OCI-LY7 (cell line): ENCODE measurements around the gene ACTG2. TPM values are rescaled to one million over a fixed set of nuclear protein-coding genes. Genes with fewer than 3 reads are reported as not detected.

Source experiments
- BruUV-seq: library from RNA; stranded (reverse); fragments of 400-500 nt; replicated peaks from 2 replicates; lab custom pipeline; 2021; lab: Mats Ljungman, UMichigan
- CTCF ChIA-PET: fragments of 300-600 bp; sonication (Branson Sonifier 250); formaldehyde crosslinking; loops from one replicate; lab custom pipeline; 2022; ENCODE audit warnings: antibody characterized with exemption; ENCODE audit not compliant: unreplicated experiment; lab: Charles Lee
- POLR2A ChIA-PET: fragments of 300-600 bp; sonication (Branson Sonifier 250); formaldehyde crosslinking; loops from one replicate; lab custom pipeline; 2022; ENCODE audit warnings: antibody characterized with exemption; lab: Charles Lee
- DNase-seq: peaks from one replicate; pipeline ENCODE4 v3.0.0-alpha.2; 2015; ENCODE audit warnings: low spot score
- H2AFZ ChIP-seq: fragments of 200-600 bp; sonication (generic), shearing (Covaris generic); 2 replicates; pipeline ENCODE4 v1.6.1; 2014; ENCODE audit warnings: mild to moderate bottlenecking, antibody characterized with exemption, low read length, moderate library complexity
- H3K27ac ChIP-seq: fragments of 200-600 bp; sonication (generic); 2 replicates; pipeline ENCODE4 v1.5.1; 2014; ENCODE audit warnings: mixed run types, low read depth, mild to moderate bottlenecking, moderate library complexity, low read length, inconsistent platforms; ENCODE audit not compliant: poor library complexity, severe bottlenecking
- H3K36me3 ChIP-seq: fragments of 200-600 bp; sonication (generic); 2 replicates; pipeline ENCODE4 v1.6.1; 2014; ENCODE audit warnings: mild to moderate bottlenecking, antibody characterized with exemption, low read length, moderate library complexity, mixed read lengths; ENCODE audit not compliant: insufficient read depth
- H3K4me1 ChIP-seq: fragments of 200-600 bp; sonication (generic); 2 replicates; pipeline ENCODE4 v1.5.1; 2014; ENCODE audit warnings: mild to moderate bottlenecking, low read length; ENCODE audit not compliant: insufficient read depth, poor library complexity, severe bottlenecking
- H3K4me2 ChIP-seq: fragments of 200-600 bp; sonication (generic); 2 replicates; pipeline ENCODE4 v1.6.1; 2014; ENCODE audit warnings: mild to moderate bottlenecking, low read length
- H3K4me3 ChIP-seq: fragments of 200-600 bp; sonication (generic); 2 replicates; pipeline ENCODE4 v1.5.1; 2014; ENCODE audit warnings: mild to moderate bottlenecking, low read depth, low read length; ENCODE audit not compliant: poor library complexity, severe bottlenecking
- H3K79me2 ChIP-seq: fragments of 200-600 bp; sonication (generic); 2 replicates; pipeline ENCODE4 v1.6.1; 2016; ENCODE audit warnings: low read depth, mild to moderate bottlenecking, low read length, moderate library complexity, mixed read lengths; ENCODE audit not compliant: insufficient read depth
- H3K9me2 ChIP-seq: fragments of 200-600 bp; sonication (generic); 2 replicates; pipeline ENCODE4 v1.6.1; 2016; ENCODE audit warnings: mild to moderate bottlenecking, low read length, mixed read lengths; ENCODE audit not compliant: insufficient read depth
- H3K9me3 ChIP-seq: fragments of 200-600 bp; sonication (generic); 2 replicates; pipeline ENCODE4 v1.6.1; 2014; ENCODE audit warnings: mild to moderate bottlenecking, mixed run types, low read length, mixed read lengths
- H4K20me1 ChIP-seq: fragments of 200-600 bp; sonication (generic); 2 replicates; pipeline ENCODE4 v1.6.1; 2014; ENCODE audit warnings: mild to moderate bottlenecking, antibody characterized with exemption, low read length, moderate library complexity, mixed read lengths; ENCODE audit not compliant: insufficient read depth
- EZH2phosphoT487 ChIP-seq: fragments of 200-600 bp; sonication (generic); IDR thresholded peaks from 2 replicates; pipeline ENCODE4 v1.6.1; 2018; ENCODE audit warnings: low read depth, borderline replicate concordance, mild to moderate bottlenecking, mixed run types, antibody characterized with exemption, low read length, moderate library complexity, mixed read lengths
- intact Hi-C: fragments of 100-400 bp; cut with micrococcal nuclease; formaldehyde crosslinking; loops from one replicate; pipeline ENCODE4 v1.10.0; 2022; ENCODE audit not compliant: unreplicated experiment
- total RNA-seq, 2 experiments: library from RNA; depleted of rRNA in 1 of 2; stranded (reverse); fragments of >200 nt in 1 of 2; shearing (Covaris generic) in 1 of 2; gene quantifications; 2 replicates each; pipeline ENCODE4 v1.2.3, GENCODE V29; 2014 to 2022
- TF ChIP-seq, protein P1 (sequence below): fragments of 200-600 bp; sonication (generic); conservative IDR thresholded peaks from 2 replicates; pipeline ENCODE4 v1.5.1; 2014; ENCODE audit warnings: mild to moderate bottlenecking, antibody characterized with exemption, low read length, moderate library complexity, mixed read lengths

ACTG2 gene
- total RNA-seq, 2 experiments from 2014 or later = not detected

DNA sequence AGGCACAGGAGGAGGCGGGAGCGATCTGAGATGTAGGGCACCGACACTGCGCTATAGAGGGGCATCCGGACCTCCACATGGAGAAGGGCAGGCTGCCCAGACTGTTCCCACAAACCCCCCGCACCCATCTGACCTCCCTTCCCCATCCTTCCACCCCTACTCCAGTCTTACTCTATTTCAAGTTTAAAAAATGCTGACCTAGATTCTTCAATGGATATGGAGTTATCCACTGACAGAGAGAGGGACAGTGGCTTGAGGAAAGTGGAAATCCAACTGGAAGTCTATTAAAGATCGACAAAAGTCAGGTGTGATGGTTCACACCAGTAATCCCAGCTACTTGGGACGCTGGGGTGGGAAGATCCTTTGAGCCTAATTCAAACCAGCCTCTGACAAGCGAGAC lies 28.8 kb downstream of the ACTG2 start:
- H3K9me3 ChIP-seq = peaks cover 10% of the 10 kb centered on the region; the same call in 1 of the 2 replicates
- peaks cover 20% of the 10 kb centered on the region for H3K4me1 ChIP-seq
- ChIA-PET POLR2A (interaction anchor here (1.1 to 1.5 kb wide), 2 partner anchors 28 to 48 kb away, joined by 3 read pairs; no protein-coding TSS in a partner anchor), CTCF (no interaction called here)
- no peak for TF ChIP-seq EZH2phosphoT487
- TF ChIP-seq, protein P1, sequence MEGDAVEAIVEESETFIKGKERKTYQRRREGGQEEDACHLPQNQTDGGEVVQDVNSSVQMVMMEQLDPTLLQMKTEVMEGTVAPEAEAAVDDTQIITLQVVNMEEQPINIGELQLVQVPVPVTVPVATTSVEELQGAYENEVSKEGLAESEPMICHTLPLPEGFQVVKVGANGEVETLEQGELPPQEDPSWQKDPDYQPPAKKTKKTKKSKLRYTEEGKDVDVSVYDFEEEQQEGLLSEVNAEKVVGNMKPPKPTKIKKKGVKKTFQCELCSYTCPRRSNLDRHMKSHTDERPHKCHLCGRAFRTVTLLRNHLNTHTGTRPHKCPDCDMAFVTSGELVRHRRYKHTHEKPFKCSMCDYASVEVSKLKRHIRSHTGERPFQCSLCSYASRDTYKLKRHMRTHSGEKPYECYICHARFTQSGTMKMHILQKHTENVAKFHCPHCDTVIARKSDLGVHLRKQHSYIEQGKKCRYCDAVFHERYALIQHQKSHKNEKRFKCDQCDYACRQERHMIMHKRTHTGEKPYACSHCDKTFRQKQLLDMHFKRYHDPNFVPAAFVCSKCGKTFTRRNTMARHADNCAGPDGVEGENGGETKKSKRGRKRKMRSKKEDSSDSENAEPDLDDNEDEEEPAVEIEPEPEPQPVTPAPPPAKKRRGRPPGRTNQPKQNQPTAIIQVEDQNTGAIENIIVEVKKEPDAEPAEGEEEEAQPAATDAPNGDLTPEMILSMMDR = no peak
- no peaks in the 10 kb centered on the region for H3K36me3 ChIP-seq
- H3K4me3 ChIP-seq = no peak overlapping the region
- no peak overlapping the region for H3K27ac ChIP-seq
- H3K9me2 ChIP-seq = no peaks in the 10 kb centered on the region
- DNase-seq = no peak
- no peak overlapping the region for H2AFZ ChIP-seq
- BruUV-seq = no TSS peak
- intact Hi-C loops = no loop called here
- H3K4me2 ChIP-seq = no peak overlapping the region
- no peaks in the 10 kb centered on the region for H3K79me2 ChIP-seq
- no peaks in the 10 kb centered on the region for H4K20me1 ChIP-seq

DNA sequence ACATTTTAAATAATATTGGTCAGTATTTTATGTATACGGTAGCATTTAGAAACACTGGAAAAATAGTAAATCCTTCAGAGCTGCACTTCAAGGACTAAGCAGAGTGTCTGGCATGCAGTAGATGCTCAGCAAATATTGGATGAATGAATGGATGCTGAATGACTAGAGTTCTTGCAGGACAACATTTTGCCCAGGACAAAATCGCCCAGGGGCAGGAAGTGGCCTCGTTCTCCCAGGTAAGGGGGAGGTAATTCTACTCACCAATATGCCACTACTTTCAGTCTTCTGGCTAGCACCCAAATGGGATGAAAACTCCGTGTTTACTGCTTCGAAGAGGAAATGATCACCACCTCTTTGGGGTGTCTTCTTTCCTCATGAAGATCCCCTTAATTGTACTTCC lies 29.9 kb downstream of the ACTG2 start:
- H3K4me1 ChIP-seq = peaks cover 21% of the 10 kb centered on the region
- H3K9me2 ChIP-seq = no peaks in the 10 kb centered on the region
- DNase-seq = no peak
- TF ChIP-seq, protein P1 = no peak
- TF ChIP-seq EZH2phosphoT487 = no peak
- no TSS peak for BruUV-seq
- no peak overlapping the region for H3K27ac ChIP-seq
- CTCF ChIA-PET = interaction anchor here (0.6 kb wide), 1 partner anchor 33 kb away, joined by 3 read pairs; no protein-coding TSS in a partner anchor
- no peaks in the 10 kb centered on the region for H4K20me1 ChIP-seq
- H3K9me3 ChIP-seq = peaks cover 10% of the 10 kb centered on the region; the same call in 1 of the 2 replicates
- peaks cover 8% of the 10 kb centered on the region for H3K79me2 ChIP-seq
- no peak overlapping the region for H3K4me3 ChIP-seq
- intact Hi-C loops = no loop called here
- no peak overlapping the region for H3K4me2 ChIP-seq
- H3K36me3 ChIP-seq = no peaks in the 10 kb centered on the region
- POLR2A ChIA-PET = interaction anchor here (0.7 kb wide), 1 partner anchor 652 kb away, joined by 3 read pairs; no protein-coding TSS in a partner anchor
- H2AFZ ChIP-seq = no peak overlapping the region

DNA sequence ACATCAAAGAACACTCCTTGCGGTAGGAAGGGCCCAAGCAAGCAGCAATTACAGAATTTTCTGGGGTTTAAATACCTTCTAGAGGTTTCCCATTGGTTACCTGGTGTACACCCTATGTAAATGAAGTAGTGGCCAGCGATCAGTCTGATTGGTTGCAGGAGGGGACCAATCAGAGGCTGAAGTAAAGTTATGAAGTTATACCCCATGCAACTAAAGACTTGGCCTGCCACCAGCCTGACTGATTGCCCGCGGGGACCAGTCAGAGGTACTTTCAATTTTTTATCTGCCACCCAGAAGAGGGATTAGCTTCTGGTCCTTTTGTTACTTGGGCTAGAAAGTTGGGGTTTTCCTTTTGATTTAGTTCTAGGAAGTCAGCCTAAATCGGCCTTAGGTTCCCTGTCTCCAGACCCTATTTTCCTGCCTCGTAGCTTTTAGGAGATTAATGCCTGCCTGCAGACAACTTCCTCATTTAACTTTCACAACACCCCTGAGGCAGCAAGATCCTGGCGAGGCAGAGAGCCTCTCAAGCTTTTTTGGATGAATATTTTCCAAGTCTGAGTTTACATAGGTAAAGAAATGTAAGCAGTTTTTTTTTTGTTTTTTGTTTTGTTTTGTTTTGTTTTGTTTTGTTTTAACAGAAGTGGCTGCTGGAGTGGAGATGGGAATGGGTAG lies 32.4 kb downstream of the ACTG2 start:
- TF ChIP-seq, protein P1 = no peak
- TF ChIP-seq EZH2phosphoT487 = no peak
- ChIA-PET CTCF (no interaction called here), POLR2A (interaction anchor here (0.5 to 1.0 kb wide), 5 partner anchors 9 to 645 kb away, joined by 3 to 6 read pairs (median 4); no protein-coding TSS in a partner anchor)
- Histone ChIP-seq H3K27ac (peak overlapping the region; percentile 24), H3K4me2 (no peak overlapping the region), H4K20me1 (peaks cover 10% of the 10 kb centered on the region; the same call in 1 of the 2 replicates), H3K9me3 (peaks cover 10% of the 10 kb centered on the region; the same call in 1 of the 2 replicates), H3K4me1 (peaks cover 46% of the 10 kb centered on the region), H3K79me2 (peaks cover 33% of the 10 kb centered on the region), H3K4me3 (no peak overlapping the region), H3K9me2 (no peaks in the 10 kb centered on the region), H3K36me3 (peaks cover 10% of the 10 kb centered on the region; the same call in 1 of the 2 replicates), H2AFZ (peak overlapping the region; percentile 84; the same call in 1 of the 2 replicates)
- intact Hi-C loops = loop anchor here (5.0 kb wide), 1 partner anchor 57 kb away; the partner anchor contains the start of gene TET3
- no TSS peak for BruUV-seq
- DNase-seq = peak; percentile 23
